Bronchus fibroblast of lung (primary cell): Measurements from ENCODE around the gene ANK3. TPM values are rescaled to one million over a fixed set of nuclear protein-coding genes. Genes with fewer than 3 reads are reported as not detected.

ENCODE experiments used
- total RNA-seq: library from RNA; depleted of rRNA; stranded (reverse); fragments of >200 nt; gene quantifications from 2 replicates; pipeline ENCODE4 v1.2.3, GENCODE V29; 2015

ANK3 gene
- 0.50 and 1.3 TPM in 2 replicates for total RNA-seq

GRCh38 chr10:60389413-60390025 is at the start of gene ANK3:
Gene ANK3, minus strand, starts transcription at chr10:60389875. Its CDS starts 337 bp downstream, at chr10:60389538.

